ENCODE measurements around the gene NRN1. TPM values are rescaled to one million over a fixed set of nuclear protein-coding genes. Genes with fewer than 3 reads are reported as not detected.
A peak's percentile ranks its signal among the peaks of the same experiment; 100 is the strongest.

The NRN1 gene
- polyA plus RNA-seq, 1 of the 3 experiments (the other 2 are of a cell fraction), result 8.9 TPM

- TF ChIP-seq IRF3 (IDR thresholded peaks at IDR 0.05; ENCODE audit: low read depth, low read length) (no peak), YY1 (IDR thresholded peaks at IDR 0.05; ENCODE audit: low read depth) (no peak), TEAD4 (IDR thresholded peaks at IDR 0.05; ENCODE audit: borderline replicate concordance, insufficient read depth) (no peak), GABPA (IDR thresholded peaks at IDR 0.05; ENCODE audit: low read depth) (peak; percentile 24; the same call in 1 of the 2 replicates), MXI1 (IDR thresholded peaks at IDR 0.05; ENCODE audit: low read depth, low read length) (peak; percentile 50; the same call in 1 of the 2 replicates), POLR2AphosphoS5 (IDR thresholded peaks at IDR 0.05; ENCODE audit: low read depth, low read length) (no peak)
- TF ChIP-seq, protein P1, sequence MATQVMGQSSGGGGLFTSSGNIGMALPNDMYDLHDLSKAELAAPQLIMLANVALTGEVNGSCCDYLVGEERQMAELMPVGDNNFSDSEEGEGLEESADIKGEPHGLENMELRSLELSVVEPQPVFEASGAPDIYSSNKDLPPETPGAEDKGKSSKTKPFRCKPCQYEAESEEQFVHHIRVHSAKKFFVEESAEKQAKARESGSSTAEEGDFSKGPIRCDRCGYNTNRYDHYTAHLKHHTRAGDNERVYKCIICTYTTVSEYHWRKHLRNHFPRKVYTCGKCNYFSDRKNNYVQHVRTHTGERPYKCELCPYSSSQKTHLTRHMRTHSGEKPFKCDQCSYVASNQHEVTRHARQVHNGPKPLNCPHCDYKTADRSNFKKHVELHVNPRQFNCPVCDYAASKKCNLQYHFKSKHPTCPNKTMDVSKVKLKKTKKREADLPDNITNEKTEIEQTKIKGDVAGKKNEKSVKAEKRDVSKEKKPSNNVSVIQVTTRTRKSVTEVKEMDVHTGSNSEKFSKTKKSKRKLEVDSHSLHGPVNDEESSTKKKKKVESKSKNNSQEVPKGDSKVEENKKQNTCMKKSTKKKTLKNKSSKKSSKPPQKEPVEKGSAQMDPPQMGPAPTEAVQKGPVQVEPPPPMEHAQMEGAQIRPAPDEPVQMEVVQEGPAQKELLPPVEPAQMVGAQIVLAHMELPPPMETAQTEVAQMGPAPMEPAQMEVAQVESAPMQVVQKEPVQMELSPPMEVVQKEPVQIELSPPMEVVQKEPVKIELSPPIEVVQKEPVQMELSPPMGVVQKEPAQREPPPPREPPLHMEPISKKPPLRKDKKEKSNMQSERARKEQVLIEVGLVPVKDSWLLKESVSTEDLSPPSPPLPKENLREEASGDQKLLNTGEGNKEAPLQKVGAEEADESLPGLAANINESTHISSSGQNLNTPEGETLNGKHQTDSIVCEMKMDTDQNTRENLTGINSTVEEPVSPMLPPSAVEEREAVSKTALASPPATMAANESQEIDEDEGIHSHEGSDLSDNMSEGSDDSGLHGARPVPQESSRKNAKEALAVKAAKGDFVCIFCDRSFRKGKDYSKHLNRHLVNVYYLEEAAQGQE (IDR thresholded peaks at IDR 0.05; ENCODE audit: low read depth, low read length), result no peak
Measured at GRCh38 chr6:6008648-6009421, 2.1 kb upstream of the NRN1 start (continued).

DNA sequence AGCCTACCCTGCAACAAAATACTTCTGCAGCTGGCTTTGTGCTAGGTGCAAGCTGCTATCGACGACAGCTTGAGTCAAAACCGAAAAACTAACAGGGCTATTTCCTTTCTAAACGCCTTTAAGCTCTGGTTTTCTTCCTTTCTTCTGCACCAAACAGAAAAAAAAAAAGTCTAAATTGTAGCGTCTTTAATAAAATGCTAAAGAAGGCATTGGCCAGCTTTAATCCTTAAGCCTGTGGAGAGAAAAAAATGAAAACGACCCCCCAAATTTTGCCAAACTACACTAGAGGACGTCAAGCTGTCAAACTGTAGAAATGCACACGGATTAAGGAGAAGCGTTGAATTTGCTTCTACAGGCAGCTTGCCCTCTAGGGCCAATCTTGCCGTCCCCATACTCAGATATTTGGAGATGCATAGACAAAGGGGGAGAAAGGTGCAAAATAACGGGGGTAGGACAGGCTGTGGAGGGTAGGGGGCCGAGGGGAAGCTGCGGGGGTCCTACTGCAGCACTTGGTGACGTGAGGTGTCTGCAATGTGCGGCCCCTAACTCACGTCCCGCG is 1.4 kb upstream of the NRN1 start:
- peaks cover 69% of the 10 kb centered on the region for H3K27me3 ChIP-seq (ENCODE audit: insufficient read depth)
- H3K4me3 ChIP-seq (ENCODE audit: low read depth in 2 of 2, low read length in 1 of 2), result peak overlapping the region; percentile 56 to 64
- no peaks in the 10 kb centered on the region for H4K20me1 ChIP-seq (ENCODE audit: insufficient read depth)
- WGBS (ENCODE audit: low lambda C conversion rate), result 2% methylated on average over 15 of the region's 18 CpGs
- peak overlapping the region; percentile 87; the same call in 1 of the 2 replicates for H2AFZ ChIP-seq (ENCODE audit: low read depth)
- H3K36me3 ChIP-seq (replicated peaks in 1 of 2; ENCODE audit: control insufficient read depth in 1 of 2, insufficient read depth in 2 of 2, low read length in 1 of 2), result no peaks in the 10 kb centered on the region
- peak overlapping the region; percentile 38 to 39; a peak in 3 of 4 replicates for H3K27ac ChIP-seq (ENCODE audit: low read depth in 2 of 2, low read length in 1 of 2)
- CTCF ChIA-PET, result interaction anchor here (0.7 to 1.5 kb wide), 5 partner anchors 10 to 867 kb away, joined by 3 to 4 read pairs (median 3); no protein-coding TSS in a partner anchor
- H3K4me2 ChIP-seq, result peak overlapping the region; percentile 71
- no peaks in the 10 kb centered on the region for H3K9me3 ChIP-seq
- POLR2A ChIA-PET, result interaction anchor here (0.5 to 0.6 kb wide), 2 partner anchors 69 to 116 kb away, joined by 3 to 4 read pairs; no protein-coding TSS in a partner anchor
- H3K79me2 ChIP-seq (ENCODE audit: insufficient read depth), result no peaks in the 10 kb centered on the region
- DNase-seq, result no peak
- H3K4me1 ChIP-seq (ENCODE audit: control insufficient read depth in 1 of 2, insufficient read depth in 2 of 2, low read depth in 1 of 2, low read length in 1 of 2), result peaks cover 0 to under 1% of the 10 kb centered on the region in 2 experiments; a peak in 1 of 4 replicates
- H3K9me2 ChIP-seq, result no peaks in the 10 kb centered on the region
- H3K9ac ChIP-seq, result no peak overlapping the region
- peaks cover 7% of the 10 kb centered on the region for H3F3A ChIP-seq (replicated peaks; ENCODE audit: insufficient read depth)
- TF ChIP-seq YY1 (IDR thresholded peaks at IDR 0.05; ENCODE audit: low read depth) (no peak), RFX5 (IDR thresholded peaks at IDR 0.05; ENCODE audit: low read length) (no peak), MXI1 (IDR thresholded peaks at IDR 0.05; ENCODE audit: low read depth, low read length) (no peak), PBX3 (IDR thresholded peaks at IDR 0.05) (no peak), FOXM1 (IDR thresholded peaks at IDR 0.05; ENCODE audit: low read depth) (no peak), SMC3 (IDR thresholded peaks at IDR 0.05; ENCODE audit: low read depth, low read length) (no peak), GABPA (IDR thresholded peaks at IDR 0.05; ENCODE audit: low read depth) (no peak), EP300 (IDR thresholded peaks at IDR 0.05; ENCODE audit: borderline replicate concordance in 1 of 2, low read depth in 1 of 2, low read length in 1 of 2) (no peak), SIN3A (IDR thresholded peaks at IDR 0.05; ENCODE audit: borderline replicate concordance, low read depth, low read length) (no peak), NFIC (IDR thresholded peaks at IDR 0.05; ENCODE audit: borderline replicate concordance) (no peak), IRF3 (IDR thresholded peaks at IDR 0.05; ENCODE audit: low read depth, low read length) (no peak), RCOR1 (IDR thresholded peaks at IDR 0.05; ENCODE audit: low read length) (no peak), ZBTB33 (IDR thresholded peaks at IDR 0.05; ENCODE audit: borderline replicate concordance, low read depth) (no peak), FOXJ3 (CRISPR knock-in tag; IDR thresholded peaks at IDR 0.05) (no peak)
- TF ChIP-seq, protein P2, sequence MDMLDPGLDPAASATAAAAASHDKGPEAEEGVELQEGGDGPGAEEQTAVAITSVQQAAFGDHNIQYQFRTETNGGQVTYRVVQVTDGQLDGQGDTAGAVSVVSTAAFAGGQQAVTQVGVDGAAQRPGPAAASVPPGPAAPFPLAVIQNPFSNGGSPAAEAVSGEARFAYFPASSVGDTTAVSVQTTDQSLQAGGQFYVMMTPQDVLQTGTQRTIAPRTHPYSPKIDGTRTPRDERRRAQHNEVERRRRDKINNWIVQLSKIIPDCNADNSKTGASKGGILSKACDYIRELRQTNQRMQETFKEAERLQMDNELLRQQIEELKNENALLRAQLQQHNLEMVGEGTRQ (IDR thresholded peaks at IDR 0.05; ENCODE audit: borderline replicate concordance, low read depth, low read length), result no peak

Data from SK-N-SH (cell line).